OCI-LY7 (cell line): ENCODE results near the gene TRAF5. TPM values are rescaled to one million over a fixed set of nuclear protein-coding genes. Genes with fewer than 3 reads are reported as not detected.

ENCODE experiments used
- BruUV-seq: library from RNA; stranded (reverse); fragments of 400-500 nt; replicated peaks from 2 replicates; lab custom pipeline; 2021; lab: Mats Ljungman, UMichigan
- CTCF ChIA-PET: fragments of 300-600 bp; sonication (Branson Sonifier 250); formaldehyde crosslinking; loops from one replicate; lab custom pipeline; 2022; ENCODE audit warnings: antibody characterized with exemption; ENCODE audit not compliant: unreplicated experiment; lab: Charles Lee
- POLR2A ChIA-PET: fragments of 300-600 bp; sonication (Branson Sonifier 250); formaldehyde crosslinking; loops from one replicate; lab custom pipeline; 2022; ENCODE audit warnings: antibody characterized with exemption; lab: Charles Lee
- DNase-seq: peaks from one replicate; pipeline ENCODE4 v3.0.0-alpha.2; 2015; ENCODE audit warnings: low spot score
- H2AFZ ChIP-seq: fragments of 200-600 bp; sonication (generic), shearing (Covaris generic); 2 replicates; pipeline ENCODE4 v1.6.1; 2014; ENCODE audit warnings: mild to moderate bottlenecking, antibody characterized with exemption, low read length, moderate library complexity
- H3K27ac ChIP-seq: fragments of 200-600 bp; sonication (generic); 2 replicates; pipeline ENCODE4 v1.5.1; 2014; ENCODE audit warnings: mixed run types, low read depth, mild to moderate bottlenecking, moderate library complexity, low read length, inconsistent platforms; ENCODE audit not compliant: poor library complexity, severe bottlenecking
- H3K36me3 ChIP-seq: fragments of 200-600 bp; sonication (generic); 2 replicates; pipeline ENCODE4 v1.6.1; 2014; ENCODE audit warnings: mild to moderate bottlenecking, antibody characterized with exemption, low read length, moderate library complexity, mixed read lengths; ENCODE audit not compliant: insufficient read depth
- H3K4me1 ChIP-seq: fragments of 200-600 bp; sonication (generic); 2 replicates; pipeline ENCODE4 v1.5.1; 2014; ENCODE audit warnings: mild to moderate bottlenecking, low read length; ENCODE audit not compliant: insufficient read depth, poor library complexity, severe bottlenecking
- H3K4me2 ChIP-seq: fragments of 200-600 bp; sonication (generic); 2 replicates; pipeline ENCODE4 v1.6.1; 2014; ENCODE audit warnings: mild to moderate bottlenecking, low read length
- H3K4me3 ChIP-seq: fragments of 200-600 bp; sonication (generic); 2 replicates; pipeline ENCODE4 v1.5.1; 2014; ENCODE audit warnings: mild to moderate bottlenecking, low read depth, low read length; ENCODE audit not compliant: poor library complexity, severe bottlenecking
- H3K79me2 ChIP-seq: fragments of 200-600 bp; sonication (generic); 2 replicates; pipeline ENCODE4 v1.6.1; 2016; ENCODE audit warnings: low read depth, mild to moderate bottlenecking, low read length, moderate library complexity, mixed read lengths; ENCODE audit not compliant: insufficient read depth
- H3K9me2 ChIP-seq: fragments of 200-600 bp; sonication (generic); 2 replicates; pipeline ENCODE4 v1.6.1; 2016; ENCODE audit warnings: mild to moderate bottlenecking, low read length, mixed read lengths; ENCODE audit not compliant: insufficient read depth
- H3K9me3 ChIP-seq: fragments of 200-600 bp; sonication (generic); 2 replicates; pipeline ENCODE4 v1.6.1; 2014; ENCODE audit warnings: mild to moderate bottlenecking, mixed run types, low read length, mixed read lengths
- H4K20me1 ChIP-seq: fragments of 200-600 bp; sonication (generic); 2 replicates; pipeline ENCODE4 v1.6.1; 2014; ENCODE audit warnings: mild to moderate bottlenecking, antibody characterized with exemption, low read length, moderate library complexity, mixed read lengths; ENCODE audit not compliant: insufficient read depth
- CTCF ChIP-seq: fragments of 200-600 bp; sonication (generic); conservative IDR thresholded peaks from 2 replicates; pipeline ENCODE4 v1.5.1; 2014; ENCODE audit warnings: mild to moderate bottlenecking, antibody characterized with exemption, low read length, moderate library complexity, mixed read lengths
- EZH2phosphoT487 ChIP-seq: fragments of 200-600 bp; sonication (generic); IDR thresholded peaks from 2 replicates; pipeline ENCODE4 v1.6.1; 2018; ENCODE audit warnings: low read depth, borderline replicate concordance, mild to moderate bottlenecking, mixed run types, antibody characterized with exemption, low read length, moderate library complexity, mixed read lengths
- intact Hi-C: fragments of 100-400 bp; cut with micrococcal nuclease; formaldehyde crosslinking; loops from one replicate; pipeline ENCODE4 v1.10.0; 2022; ENCODE audit not compliant: unreplicated experiment
- total RNA-seq, 2 experiments: library from RNA; depleted of rRNA in 1 of 2; stranded (reverse); fragments of >200 nt in 1 of 2; shearing (Covaris generic) in 1 of 2; gene quantifications; 2 replicates each; pipeline ENCODE4 v1.2.3, GENCODE V29; 2014 to 2022

Gene TRAF5
- total RNA-seq, 2 experiments from 2014 or later = 24.2 to 54.4 TPM

- TF ChIP-seq CTCF (no peak), EZH2phosphoT487 (no peak)
Measured at GRCh38 chr1:211341999-211342398, 15.4 kb downstream of the TRAF5 start.

GRCh38 chr1:211343607-211344006 is 17.0 kb downstream of the TRAF5 start:
- TF ChIP-seq CTCF (no peak), EZH2phosphoT487 (no peak)
- Histone ChIP-seq H3K4me3 (no peak overlapping the region), H3K4me2 (no peak overlapping the region), H4K20me1 (no peaks in the 10 kb centered on the region; the same call in 1 of the 2 replicates), H3K9me2 (no peaks in the 10 kb centered on the region), H3K4me1 (peaks cover 18% of the 10 kb centered on the region), H3K36me3 (peaks cover 4% of the 10 kb centered on the region), H2AFZ (no peak overlapping the region), H3K27ac (no peak overlapping the region), H3K9me3 (no peaks in the 10 kb centered on the region), H3K79me2 (peaks cover 36% of the 10 kb centered on the region)
- ChIA-PET POLR2A (interaction anchor here (0.9 to 1.2 kb wide), 4 partner anchors 11 to 16 kb away, joined by 3 to 5 read pairs (median 3); no protein-coding TSS in a partner anchor), CTCF (interaction anchor here (1.0 kb wide), 1 partner anchor 15 kb away, joined by 3 read pairs; no protein-coding TSS in a partner anchor)
- BruUV-seq = no TSS peak
- no peak for DNase-seq
- intact Hi-C loops = no loop called here

More at GRCh38 chr1:211341999-211342398, 15.4 kb downstream of the TRAF5 start:
- Histone ChIP-seq H3K79me2 (peaks cover 50% of the 10 kb centered on the region), H3K27ac (no peak overlapping the region), H3K9me3 (no peaks in the 10 kb centered on the region), H3K9me2 (no peaks in the 10 kb centered on the region), H3K36me3 (peaks cover 4% of the 10 kb centered on the region; the same call in 1 of the 2 replicates), H3K4me2 (no peak overlapping the region), H4K20me1 (no peaks in the 10 kb centered on the region; the same call in 1 of the 2 replicates), H3K4me1 (peaks cover 32% of the 10 kb centered on the region), H2AFZ (no peak overlapping the region), H3K4me3 (no peak overlapping the region)
- DNase-seq = no peak
- ChIA-PET CTCF (interaction anchor here (1.4 kb wide), 1 partner anchor 13 kb away, joined by 4 read pairs; no protein-coding TSS in a partner anchor), POLR2A (interaction anchor here (1.0 kb wide), 1 partner anchor 15 kb away, joined by 3 read pairs; the partner anchor contains the start of gene TRAF5)
- BruUV-seq = TSS peak; percentile 45
- intact Hi-C loops = no loop called here

- Histone ChIP-seq H3K27ac (no peak overlapping the region), H3K4me1 (peaks cover 12% of the 10 kb centered on the region), H3K36me3 (peaks cover under 1% of the 10 kb centered on the region), H3K9me3 (no peaks in the 10 kb centered on the region), H3K4me3 (no peak overlapping the region), H3K79me2 (peaks cover 31% of the 10 kb centered on the region), H4K20me1 (no peaks in the 10 kb centered on the region; the same call in 1 of the 2 replicates), H3K4me2 (no peak overlapping the region), H2AFZ (no peak overlapping the region), H3K9me2 (no peaks in the 10 kb centered on the region)
- TF ChIP-seq EZH2phosphoT487 (no peak), CTCF (no peak)
- ChIA-PET POLR2A (interaction anchor here (1.1 to 1.4 kb wide), 4 partner anchors 9 to 17 kb away, joined by 3 to 5 read pairs (median 3); no protein-coding TSS in a partner anchor), CTCF (no interaction called here)
- BruUV-seq = no TSS peak
- intact Hi-C loops = no loop called here
- DNase-seq = no peak
Measured at GRCh38 chr1:211344152-211344618, 17.6 kb downstream of the TRAF5 start.
